Chondrocyte (in vitro differentiated cells): ENCODE results near the gene PLXNA4. TPM values are rescaled to one million over a fixed set of nuclear protein-coding genes. Genes with fewer than 3 reads are reported as not detected.

Source experiments
- DNase-seq: peaks from one replicate; pipeline ENCODE4 v3.0.0; 2021; ENCODE audit warnings: mixed read lengths, low spot score
- H3K27ac Mint-ChIP-seq: one replicate; pipeline ENCODE4 v1.8.0; 2021; ENCODE audit warnings: mild to moderate bottlenecking, moderate library complexity, mixed read lengths; ENCODE audit not compliant: unreplicated experiment
- H3K27me3 Mint-ChIP-seq: 2 replicates; pipeline ENCODE4 v1.8.0; 2021; ENCODE audit warnings: low read depth, mixed read lengths
- H3K36me3 Mint-ChIP-seq: 2 replicates; pipeline ENCODE4 v1.8.0; 2021; ENCODE audit warnings: low read depth, mixed read lengths
- H3K4me1 Mint-ChIP-seq: 2 replicates; pipeline ENCODE4 v1.8.0; 2021; ENCODE audit warnings: low read depth, mild to moderate bottlenecking, mixed read lengths
- H3K4me3 Mint-ChIP-seq: one replicate; pipeline ENCODE4 v1.8.0; 2021; ENCODE audit warnings: mild to moderate bottlenecking, moderate library complexity, mixed read lengths; ENCODE audit not compliant: unreplicated experiment
- H3K9me3 Mint-ChIP-seq: 2 replicates; pipeline ENCODE4 v1.8.0; 2021; ENCODE audit warnings: low read depth, mixed read lengths
- total RNA-seq: library from RNA; stranded (reverse); gene quantifications from 3 replicates; pipeline ENCODE4 v1.2.1, GENCODE V29; 2021
- TF ChIP-seq, protein P1 (sequence below): fragments of 200-600 bp; sonication (generic); IDR thresholded peaks from 2 replicates; pipeline ENCODE4 v1.5.0; 2021; ENCODE audit warnings: antibody characterized with exemption, mild to moderate bottlenecking, moderate library complexity

Gene PLXNA4
- total RNA-seq, 1 donor from 2014 or later, result 11.3 TPM

DNA sequence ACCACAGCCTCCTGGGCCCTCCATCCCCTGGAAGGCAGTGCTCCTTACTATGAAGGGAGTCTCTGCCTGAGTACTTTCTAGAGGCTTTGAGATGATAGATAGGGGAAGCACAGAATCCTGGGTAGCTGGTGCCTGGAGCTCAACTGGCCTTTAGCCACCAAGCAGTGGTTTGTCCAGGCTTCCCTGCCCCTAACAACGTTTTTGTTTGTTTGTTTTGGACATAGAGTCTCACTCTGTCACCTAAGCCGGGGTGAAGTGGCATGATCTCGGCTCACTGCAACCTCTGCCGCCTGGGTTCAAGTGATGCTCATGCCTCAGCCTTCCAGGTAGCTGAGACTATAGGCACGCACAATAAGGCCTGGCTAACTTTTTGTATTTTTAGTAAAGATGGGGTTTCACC, 289.4 kb downstream of the PLXNA4 start:
- no peak overlapping the region for H3K27ac Mint-ChIP-seq
- H3K36me3 Mint-ChIP-seq, result no peaks in the 10 kb centered on the region
- TF ChIP-seq, protein P1, sequence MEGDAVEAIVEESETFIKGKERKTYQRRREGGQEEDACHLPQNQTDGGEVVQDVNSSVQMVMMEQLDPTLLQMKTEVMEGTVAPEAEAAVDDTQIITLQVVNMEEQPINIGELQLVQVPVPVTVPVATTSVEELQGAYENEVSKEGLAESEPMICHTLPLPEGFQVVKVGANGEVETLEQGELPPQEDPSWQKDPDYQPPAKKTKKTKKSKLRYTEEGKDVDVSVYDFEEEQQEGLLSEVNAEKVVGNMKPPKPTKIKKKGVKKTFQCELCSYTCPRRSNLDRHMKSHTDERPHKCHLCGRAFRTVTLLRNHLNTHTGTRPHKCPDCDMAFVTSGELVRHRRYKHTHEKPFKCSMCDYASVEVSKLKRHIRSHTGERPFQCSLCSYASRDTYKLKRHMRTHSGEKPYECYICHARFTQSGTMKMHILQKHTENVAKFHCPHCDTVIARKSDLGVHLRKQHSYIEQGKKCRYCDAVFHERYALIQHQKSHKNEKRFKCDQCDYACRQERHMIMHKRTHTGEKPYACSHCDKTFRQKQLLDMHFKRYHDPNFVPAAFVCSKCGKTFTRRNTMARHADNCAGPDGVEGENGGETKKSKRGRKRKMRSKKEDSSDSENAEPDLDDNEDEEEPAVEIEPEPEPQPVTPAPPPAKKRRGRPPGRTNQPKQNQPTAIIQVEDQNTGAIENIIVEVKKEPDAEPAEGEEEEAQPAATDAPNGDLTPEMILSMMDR, result no peak
- H3K27me3 Mint-ChIP-seq, result no peaks in the 10 kb centered on the region
- DNase-seq, result no peak
- peaks cover 11% of the 10 kb centered on the region for H3K4me1 Mint-ChIP-seq
- no peaks in the 10 kb centered on the region for H3K9me3 Mint-ChIP-seq
- no peak overlapping the region for H3K4me3 Mint-ChIP-seq

DNA sequence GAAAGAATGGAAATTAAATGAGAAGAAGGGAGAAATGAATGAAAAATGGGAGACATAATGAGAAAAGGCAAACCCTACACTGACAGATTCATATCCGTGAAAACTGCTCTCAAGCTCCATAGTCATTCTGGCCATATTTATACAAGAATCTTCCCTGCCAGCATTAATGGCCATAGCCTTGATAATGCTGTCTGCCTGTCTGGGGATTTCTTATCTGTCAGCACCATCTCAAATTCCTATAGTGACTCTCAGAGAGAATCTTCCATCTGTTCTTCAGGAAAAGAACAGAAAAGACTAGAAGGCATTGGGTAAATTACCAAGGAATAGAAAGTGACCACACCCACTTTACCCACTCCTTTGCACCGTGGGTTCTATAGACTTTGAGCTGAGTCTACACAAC, 295.9 kb downstream of the PLXNA4 start:
- DNase-seq, result no peak
- H3K27me3 Mint-ChIP-seq, result no peaks in the 10 kb centered on the region
- no peak overlapping the region for H3K4me3 Mint-ChIP-seq
- H3K4me1 Mint-ChIP-seq, result peaks cover 50% of the 10 kb centered on the region
- H3K27ac Mint-ChIP-seq, result no peak overlapping the region
- no peaks in the 10 kb centered on the region for H3K9me3 Mint-ChIP-seq
- TF ChIP-seq, protein P1, result no peak
- H3K36me3 Mint-ChIP-seq, result no peaks in the 10 kb centered on the region

DNA sequence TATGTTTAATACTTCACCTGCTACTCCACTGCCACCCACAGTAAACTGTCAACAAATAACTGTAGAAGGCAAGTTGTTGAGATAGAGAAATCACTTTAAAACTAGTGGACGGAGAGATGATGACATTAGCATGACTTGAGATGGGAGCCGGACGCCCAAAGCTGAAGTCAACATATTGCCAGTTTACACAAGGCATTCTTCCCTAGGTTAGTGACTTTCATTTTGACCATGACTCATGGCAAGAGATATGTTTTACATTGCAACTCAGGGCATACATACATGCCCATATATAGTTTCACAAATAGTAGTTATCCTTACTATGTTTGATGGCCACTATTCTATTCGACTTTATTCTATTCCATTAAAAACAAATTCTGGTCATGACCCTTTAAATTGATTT, 296.6 kb downstream of the PLXNA4 start:
- H3K4me3 Mint-ChIP-seq, result no peak overlapping the region
- no peaks in the 10 kb centered on the region for H3K36me3 Mint-ChIP-seq
- H3K9me3 Mint-ChIP-seq, result no peaks in the 10 kb centered on the region
- peaks cover 52% of the 10 kb centered on the region for H3K4me1 Mint-ChIP-seq
- no peak for DNase-seq
- no peaks in the 10 kb centered on the region for H3K27me3 Mint-ChIP-seq
- no peak overlapping the region for H3K27ac Mint-ChIP-seq
- TF ChIP-seq, protein P1, result no peak

DNA sequence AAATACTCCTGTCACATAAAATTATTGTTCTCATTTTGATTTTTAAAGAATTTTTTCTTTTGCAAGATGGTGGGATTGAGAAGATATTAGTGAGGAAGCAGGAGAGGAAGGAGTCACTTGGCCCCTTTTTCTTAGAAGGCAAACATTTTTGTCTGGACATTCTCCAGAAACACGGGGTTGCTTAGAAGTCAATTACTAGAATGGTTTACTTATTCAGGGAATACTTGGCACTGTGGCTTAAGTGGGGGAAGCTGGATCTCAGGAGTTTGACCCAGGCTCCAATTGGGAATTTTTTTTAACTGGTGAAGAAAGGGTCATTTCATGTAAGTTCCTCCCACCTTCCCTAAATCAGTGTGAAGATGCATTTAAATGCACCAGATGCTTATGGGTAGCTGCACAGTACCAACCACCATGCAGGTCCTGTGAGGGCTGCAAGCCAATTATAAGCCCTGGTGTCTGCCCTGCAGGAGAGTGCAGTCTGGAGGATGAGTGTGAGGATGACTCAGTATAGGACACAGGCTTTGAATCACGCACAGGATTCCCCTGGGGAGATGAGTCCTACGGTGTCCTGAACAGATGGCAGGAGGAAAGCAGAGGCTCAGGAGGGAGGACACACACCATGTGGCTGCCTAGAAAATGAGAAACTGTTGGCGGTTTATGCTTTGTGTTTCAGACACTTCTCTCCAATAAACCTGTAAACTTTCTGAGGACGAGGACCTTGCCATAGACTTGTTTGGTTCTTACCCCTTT, 299.1 kb downstream of the PLXNA4 start:
- Mint-ChIP-seq H3K9me3 (no peaks in the 10 kb centered on the region), H3K4me1 (peaks cover 52% of the 10 kb centered on the region)

DNA sequence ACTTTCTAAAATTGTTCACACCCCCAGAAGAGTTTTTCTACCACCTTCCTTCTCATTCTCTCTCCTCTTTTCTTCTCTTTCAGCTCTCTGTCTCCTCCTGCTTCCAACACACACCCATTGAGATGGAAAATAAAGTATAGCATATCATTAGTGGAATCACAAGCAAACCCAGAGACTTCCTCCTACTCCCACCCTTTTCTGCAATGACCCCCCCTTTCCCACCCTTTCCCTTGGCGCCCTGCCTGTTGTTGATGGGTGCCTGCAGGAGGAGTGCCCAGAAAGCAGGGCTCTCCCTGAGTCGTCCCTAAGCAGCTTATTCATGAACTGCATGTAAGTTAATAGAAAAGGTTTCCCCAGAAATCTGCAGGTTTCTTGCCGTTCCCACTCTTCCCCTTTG, 300.0 kb downstream of the PLXNA4 start:
- no peaks in the 10 kb centered on the region for H3K9me3 Mint-ChIP-seq
- H3K27me3 Mint-ChIP-seq, result no peaks in the 10 kb centered on the region
- no peak overlapping the region for H3K27ac Mint-ChIP-seq
- TF ChIP-seq, protein P1, result no peak
- no peak for DNase-seq
- peaks cover 50% of the 10 kb centered on the region for H3K4me1 Mint-ChIP-seq
- H3K36me3 Mint-ChIP-seq, result no peaks in the 10 kb centered on the region
- H3K4me3 Mint-ChIP-seq, result no peak overlapping the region

More for the DNA sequence above, 299.1 kb downstream of the PLXNA4 start:
- TF ChIP-seq, protein P1, result no peak
- Mint-ChIP-seq H3K4me3 (no peak overlapping the region), H3K27me3 (no peaks in the 10 kb centered on the region), H3K36me3 (no peaks in the 10 kb centered on the region), H3K27ac (no peak overlapping the region)
- DNase-seq, result no peak
